HepG2 (cell line): ENCODE results near the gene AGT. TPM values are rescaled to one million over a fixed set of nuclear protein-coding genes. Genes with fewer than 3 reads are reported as not detected.

Source experiments
- DPF2 ChIP-seq: sonication (generic); formaldehyde crosslinking; IDR thresholded peaks from 2 replicates; pipeline ENCODE4 v1.4.0; 2020; ENCODE audit warnings: mild to moderate bottlenecking, low read depth, missing genetic modification reagents, borderline replicate concordance
- FOXA3 ChIP-seq: IDR thresholded peaks from 2 replicates; pipeline ENCODE4 v1.6.1; 2016; ENCODE audit warnings: missing genetic modification reagents, missing compliant biosample characterization
- HMG20B ChIP-seq: conservative IDR thresholded peaks from 2 replicates; pipeline ENCODE4 v1.6.1; 2016; ENCODE audit warnings: missing genetic modification reagents, missing compliant biosample characterization
- HNF4A ChIP-seq: sonication (generic); formaldehyde crosslinking; IDR thresholded peaks from 2 replicates; pipeline ENCODE4 v1.4.0; 2020; ENCODE audit warnings: missing genetic modification reagents
- IRX3 ChIP-seq: sonication (generic); formaldehyde crosslinking; IDR thresholded peaks from 2 replicates; pipeline ENCODE4 v1.8.1; 2023; ENCODE audit warnings: mild to moderate bottlenecking, low read depth, missing genetic modification reagents, borderline replicate concordance
- MIER3 ChIP-seq: IDR thresholded peaks from 2 replicates; pipeline ENCODE4 v1.6.1; 2016; ENCODE audit warnings: missing compliant biosample characterization, borderline replicate concordance
- NCOA2 ChIP-seq: sonication (generic); formaldehyde crosslinking; IDR thresholded peaks from 2 replicates; pipeline ENCODE4 v1.8.0; 2022; ENCODE audit warnings: inconsistent platforms
- TBX2 ChIP-seq: sonication (generic); formaldehyde crosslinking; IDR thresholded peaks from 2 replicates; pipeline ENCODE4 v1.5.0; 2020; ENCODE audit warnings: missing genetic modification reagents, mild to moderate bottlenecking, borderline replicate concordance
- ZNF83 ChIP-seq: sonication (generic); formaldehyde crosslinking; IDR thresholded peaks from 2 replicates; pipeline ENCODE4 v1.4.0; 2020; ENCODE audit warnings: missing genetic modification reagents, mild to moderate bottlenecking, borderline replicate concordance
- ZSCAN25 ChIP-seq: sonication (generic); formaldehyde crosslinking; IDR thresholded peaks from 2 replicates; pipeline ENCODE4 v1.8.0; 2022; ENCODE audit warnings: mild to moderate bottlenecking, missing genetic modification reagents
- polyA plus RNA-seq, 8 experiments: library from polyadenylated mRNA; depleted of rRNA in 3 of 8; stranded (reverse) in 7 of 8; unstranded in 1 of 8; fragments of >200 nt; fragmentation: Illumina TruSeq in 4 of 8; extraction: Trizol in 4 of 8; gene quantifications; 2 replicates each; pipeline versions ENCODE4 v1.2.1 to v1.2.3, GENCODE V29; 2011 to 2016; ENCODE audit warnings: low read depth in 4 of 8, missing spikeins in 1 of 8, mixed read lengths in 1 of 8; ENCODE audit not compliant: insufficient read depth in 1 of 8
- total RNA-seq, 5 experiments: library from RNA; depleted of rRNA; stranded (reverse); fragments of >200 nt; fragmentation: Illumina TruSeq; extraction: Trizol; gene quantifications; 2 replicates each; pipeline ENCODE4 v1.2.3, GENCODE V29; 2016; ENCODE audit warnings: low read depth in 1 of 5
- TF ChIP-seq, protein P1 (sequence below): sonication (generic); formaldehyde crosslinking; IDR thresholded peaks from 2 replicates; pipeline ENCODE4 v1.4.0; 2020; ENCODE audit warnings: missing genetic modification reagents
- TF ChIP-seq, protein P2 (sequence below): sonication (generic); formaldehyde crosslinking; conservative IDR thresholded peaks from 2 replicates; pipeline ENCODE4 v1.8.0; 2022; ENCODE audit warnings: low read depth, missing genetic modification reagents
- TF ChIP-seq, protein P3 (sequence below): sonication (generic); formaldehyde crosslinking; IDR thresholded peaks from 2 replicates; pipeline ENCODE4 v1.9.0; 2021; ENCODE audit warnings: mild to moderate bottlenecking, missing genetic modification reagents
- TF ChIP-seq, protein P4 (sequence below): sonication (generic); formaldehyde crosslinking; conservative IDR thresholded peaks from 2 replicates; pipeline ENCODE4 v1.4.0; 2020; ENCODE audit warnings: mild to moderate bottlenecking, missing genetic modification reagents, moderate library complexity

Gene AGT
- total and polyA plus RNA-seq, 2 of the 13 experiments (the other 11 are each of a cell fraction or from before 2014, with no cell fraction given), result 892 to 2,071 TPM

DNA sequence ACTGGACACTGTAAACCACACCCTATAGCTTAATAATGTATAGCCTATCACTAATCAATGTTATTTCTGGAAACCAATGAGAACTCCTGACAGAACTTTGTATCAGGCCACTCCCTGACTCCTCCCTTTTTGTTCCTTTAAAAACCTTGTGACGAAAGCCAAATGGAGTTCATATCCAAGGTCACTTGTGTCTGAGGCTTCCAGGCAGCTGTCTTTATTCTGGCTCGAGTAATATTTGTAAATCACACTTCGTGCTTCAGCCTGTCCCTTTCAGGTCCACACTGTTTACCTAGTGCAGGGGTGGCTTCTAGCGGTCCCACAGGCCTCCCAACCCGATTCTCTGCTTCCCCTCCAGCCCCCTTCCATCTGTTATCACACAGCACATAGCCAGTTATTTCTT, 17.1 kb upstream of the AGT start (continued):
- TF ChIP-seq, protein P1, sequence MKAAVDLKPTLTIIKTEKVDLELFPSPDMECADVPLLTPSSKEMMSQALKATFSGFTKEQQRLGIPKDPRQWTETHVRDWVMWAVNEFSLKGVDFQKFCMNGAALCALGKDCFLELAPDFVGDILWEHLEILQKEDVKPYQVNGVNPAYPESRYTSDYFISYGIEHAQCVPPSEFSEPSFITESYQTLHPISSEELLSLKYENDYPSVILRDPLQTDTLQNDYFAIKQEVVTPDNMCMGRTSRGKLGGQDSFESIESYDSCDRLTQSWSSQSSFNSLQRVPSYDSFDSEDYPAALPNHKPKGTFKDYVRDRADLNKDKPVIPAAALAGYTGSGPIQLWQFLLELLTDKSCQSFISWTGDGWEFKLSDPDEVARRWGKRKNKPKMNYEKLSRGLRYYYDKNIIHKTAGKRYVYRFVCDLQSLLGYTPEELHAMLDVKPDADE (CRISPR knock-in tag), result no peak
- TF ChIP-seq, protein P2, sequence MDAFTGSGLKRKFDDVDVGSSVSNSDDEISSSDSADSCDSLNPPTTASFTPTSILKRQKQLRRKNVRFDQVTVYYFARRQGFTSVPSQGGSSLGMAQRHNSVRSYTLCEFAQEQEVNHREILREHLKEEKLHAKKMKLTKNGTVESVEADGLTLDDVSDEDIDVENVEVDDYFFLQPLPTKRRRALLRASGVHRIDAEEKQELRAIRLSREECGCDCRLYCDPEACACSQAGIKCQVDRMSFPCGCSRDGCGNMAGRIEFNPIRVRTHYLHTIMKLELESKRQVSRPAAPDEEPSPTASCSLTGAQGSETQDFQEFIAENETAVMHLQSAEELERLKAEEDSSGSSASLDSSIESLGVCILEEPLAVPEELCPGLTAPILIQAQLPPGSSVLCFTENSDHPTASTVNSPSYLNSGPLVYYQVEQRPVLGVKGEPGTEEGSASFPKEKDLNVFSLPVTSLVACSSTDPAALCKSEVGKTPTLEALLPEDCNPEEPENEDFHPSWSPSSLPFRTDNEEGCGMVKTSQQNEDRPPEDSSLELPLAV (CRISPR knock-in tag), result no peak
- peak; percentile 54 for TF ChIP-seq HNF4A (CRISPR knock-in tag)
- peak; percentile 47 for TF ChIP-seq TBX2 (CRISPR knock-in tag)
- TF ChIP-seq, protein P3, sequence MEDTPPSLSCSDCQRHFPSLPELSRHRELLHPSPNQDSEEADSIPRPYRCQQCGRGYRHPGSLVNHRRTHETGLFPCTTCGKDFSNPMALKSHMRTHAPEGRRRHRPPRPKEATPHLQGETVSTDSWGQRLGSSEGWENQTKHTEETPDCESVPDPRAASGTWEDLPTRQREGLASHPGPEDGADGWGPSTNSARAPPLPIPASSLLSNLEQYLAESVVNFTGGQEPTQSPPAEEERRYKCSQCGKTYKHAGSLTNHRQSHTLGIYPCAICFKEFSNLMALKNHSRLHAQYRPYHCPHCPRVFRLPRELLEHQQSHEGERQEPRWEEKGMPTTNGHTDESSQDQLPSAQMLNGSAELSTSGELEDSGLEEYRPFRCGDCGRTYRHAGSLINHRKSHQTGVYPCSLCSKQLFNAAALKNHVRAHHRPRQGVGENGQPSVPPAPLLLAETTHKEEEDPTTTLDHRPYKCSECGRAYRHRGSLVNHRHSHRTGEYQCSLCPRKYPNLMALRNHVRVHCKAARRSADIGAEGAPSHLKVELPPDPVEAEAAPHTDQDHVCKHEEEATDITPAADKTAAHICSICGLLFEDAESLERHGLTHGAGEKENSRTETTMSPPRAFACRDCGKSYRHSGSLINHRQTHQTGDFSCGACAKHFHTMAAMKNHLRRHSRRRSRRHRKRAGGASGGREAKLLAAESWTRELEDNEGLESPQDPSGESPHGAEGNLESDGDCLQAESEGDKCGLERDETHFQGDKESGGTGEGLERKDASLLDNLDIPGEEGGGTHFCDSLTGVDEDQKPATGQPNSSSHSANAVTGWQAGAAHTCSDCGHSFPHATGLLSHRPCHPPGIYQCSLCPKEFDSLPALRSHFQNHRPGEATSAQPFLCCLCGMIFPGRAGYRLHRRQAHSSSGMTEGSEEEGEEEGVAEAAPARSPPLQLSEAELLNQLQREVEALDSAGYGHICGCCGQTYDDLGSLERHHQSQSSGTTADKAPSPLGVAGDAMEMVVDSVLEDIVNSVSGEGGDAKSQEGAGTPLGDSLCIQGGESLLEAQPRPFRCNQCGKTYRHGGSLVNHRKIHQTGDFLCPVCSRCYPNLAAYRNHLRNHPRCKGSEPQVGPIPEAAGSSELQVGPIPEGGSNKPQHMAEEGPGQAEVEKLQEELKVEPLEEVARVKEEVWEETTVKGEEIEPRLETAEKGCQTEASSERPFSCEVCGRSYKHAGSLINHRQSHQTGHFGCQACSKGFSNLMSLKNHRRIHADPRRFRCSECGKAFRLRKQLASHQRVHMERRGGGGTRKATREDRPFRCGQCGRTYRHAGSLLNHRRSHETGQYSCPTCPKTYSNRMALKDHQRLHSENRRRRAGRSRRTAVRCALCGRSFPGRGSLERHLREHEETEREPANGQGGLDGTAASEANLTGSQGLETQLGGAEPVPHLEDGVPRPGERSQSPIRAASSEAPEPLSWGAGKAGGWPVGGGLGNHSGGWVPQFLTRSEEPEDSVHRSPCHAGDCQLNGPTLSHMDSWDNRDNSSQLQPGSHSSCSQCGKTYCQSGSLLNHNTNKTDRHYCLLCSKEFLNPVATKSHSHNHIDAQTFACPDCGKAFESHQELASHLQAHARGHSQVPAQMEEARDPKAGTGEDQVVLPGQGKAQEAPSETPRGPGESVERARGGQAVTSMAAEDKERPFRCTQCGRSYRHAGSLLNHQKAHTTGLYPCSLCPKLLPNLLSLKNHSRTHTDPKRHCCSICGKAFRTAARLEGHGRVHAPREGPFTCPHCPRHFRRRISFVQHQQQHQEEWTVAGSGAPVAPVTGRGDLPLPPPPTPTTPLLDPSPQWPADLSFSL (CRISPR knock-in tag), result no peak
- TF ChIP-seq FOXA3 (CRISPR knock-in tag), result peak; percentile 64
- peak; percentile 71 for TF ChIP-seq NCOA2 (CRISPR knock-in tag)
- peak; percentile 31; the same call in 1 of the 2 replicates for TF ChIP-seq MIER3 (CRISPR knock-in tag)
- TF ChIP-seq ZSCAN25 (CRISPR knock-in tag), result peak; percentile 73; the same call in 1 of the 2 replicates
- no peak for TF ChIP-seq IRX3 (CRISPR knock-in tag)
- TF ChIP-seq ZNF83 (CRISPR knock-in tag), result no peak
- TF ChIP-seq, protein P4, sequence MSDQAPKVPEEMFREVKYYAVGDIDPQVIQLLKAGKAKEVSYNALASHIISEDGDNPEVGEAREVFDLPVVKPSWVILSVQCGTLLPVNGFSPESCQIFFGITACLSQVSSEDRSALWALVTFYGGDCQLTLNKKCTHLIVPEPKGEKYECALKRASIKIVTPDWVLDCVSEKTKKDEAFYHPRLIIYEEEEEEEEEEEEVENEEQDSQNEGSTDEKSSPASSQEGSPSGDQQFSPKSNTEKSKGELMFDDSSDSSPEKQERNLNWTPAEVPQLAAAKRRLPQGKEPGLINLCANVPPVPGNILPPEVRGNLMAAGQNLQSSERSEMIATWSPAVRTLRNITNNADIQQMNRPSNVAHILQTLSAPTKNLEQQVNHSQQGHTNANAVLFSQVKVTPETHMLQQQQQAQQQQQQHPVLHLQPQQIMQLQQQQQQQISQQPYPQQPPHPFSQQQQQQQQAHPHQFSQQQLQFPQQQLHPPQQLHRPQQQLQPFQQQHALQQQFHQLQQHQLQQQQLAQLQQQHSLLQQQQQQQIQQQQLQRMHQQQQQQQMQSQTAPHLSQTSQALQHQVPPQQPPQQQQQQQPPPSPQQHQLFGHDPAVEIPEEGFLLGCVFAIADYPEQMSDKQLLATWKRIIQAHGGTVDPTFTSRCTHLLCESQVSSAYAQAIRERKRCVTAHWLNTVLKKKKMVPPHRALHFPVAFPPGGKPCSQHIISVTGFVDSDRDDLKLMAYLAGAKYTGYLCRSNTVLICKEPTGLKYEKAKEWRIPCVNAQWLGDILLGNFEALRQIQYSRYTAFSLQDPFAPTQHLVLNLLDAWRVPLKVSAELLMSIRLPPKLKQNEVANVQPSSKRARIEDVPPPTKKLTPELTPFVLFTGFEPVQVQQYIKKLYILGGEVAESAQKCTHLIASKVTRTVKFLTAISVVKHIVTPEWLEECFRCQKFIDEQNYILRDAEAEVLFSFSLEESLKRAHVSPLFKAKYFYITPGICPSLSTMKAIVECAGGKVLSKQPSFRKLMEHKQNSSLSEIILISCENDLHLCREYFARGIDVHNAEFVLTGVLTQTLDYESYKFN (CRISPR knock-in tag), result peak; percentile 22; the same call in 1 of the 2 replicates
- 0 out of 2 replicates have a peak, but pooled peaks have one; percentile 17 for TF ChIP-seq HMG20B (CRISPR knock-in tag)
- TF ChIP-seq DPF2 (CRISPR knock-in tag), result no peak
